ENCODE results near the gene DIRAS1.

DNA sequence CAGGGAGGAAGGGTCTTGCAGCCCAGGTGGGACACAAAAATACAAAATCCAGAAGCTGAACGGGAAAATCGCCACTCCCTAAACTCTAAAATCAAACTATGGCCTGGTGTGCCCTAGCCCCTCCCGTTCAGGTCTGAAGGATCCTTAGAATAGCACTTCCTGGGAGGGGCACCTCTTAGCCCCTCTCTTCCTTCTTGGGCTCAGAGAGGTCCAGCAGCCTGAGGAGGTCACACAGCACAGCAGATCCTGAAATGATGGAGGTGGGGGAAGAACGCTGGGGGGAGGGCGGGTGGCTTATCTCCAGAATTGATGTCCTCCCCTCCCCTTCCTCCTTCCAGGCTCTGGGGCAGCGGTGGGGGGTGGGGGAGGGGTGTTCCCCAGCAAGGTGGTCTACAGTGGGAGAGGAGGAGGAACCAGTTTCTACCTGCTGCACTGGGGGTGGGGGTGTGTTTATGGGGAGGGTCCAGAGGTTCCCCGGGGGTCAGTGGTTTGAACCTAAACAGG, 1.9 kb downstream of the DIRAS1 start:
- TF ChIP-seq POLR2A (IDR thresholded peaks at IDR 0.05; ENCODE audit: low read depth, low read length) (no peak), POLR2AphosphoS5 (IDR thresholded peaks at IDR 0.05; ENCODE audit: insufficient read depth, low read depth, low read length) (no peak), GATA2 (IDR thresholded peaks at IDR 0.05; ENCODE audit: insufficient read depth, insufficient read length, low read depth, low read length) (no peak), EZH2 (IDR thresholded peaks at IDR 0.05; ENCODE audit: borderline replicate concordance, low read depth, low read length, severe bottlenecking) (no peak), MYC (IDR thresholded peaks at IDR 0.05; ENCODE audit: low read depth, low read length) (no peak), MAX (IDR thresholded peaks at IDR 0.05; ENCODE audit: insufficient read depth, insufficient read length) (no peak), JUN (IDR thresholded peaks at IDR 0.05; ENCODE audit: borderline replicate concordance, insufficient read depth, insufficient read length, low read depth) (no peak), FOS (IDR thresholded peaks at IDR 0.05; ENCODE audit: borderline replicate concordance, insufficient read depth, low read length) (no peak)
- TF ChIP-seq, protein P1, sequence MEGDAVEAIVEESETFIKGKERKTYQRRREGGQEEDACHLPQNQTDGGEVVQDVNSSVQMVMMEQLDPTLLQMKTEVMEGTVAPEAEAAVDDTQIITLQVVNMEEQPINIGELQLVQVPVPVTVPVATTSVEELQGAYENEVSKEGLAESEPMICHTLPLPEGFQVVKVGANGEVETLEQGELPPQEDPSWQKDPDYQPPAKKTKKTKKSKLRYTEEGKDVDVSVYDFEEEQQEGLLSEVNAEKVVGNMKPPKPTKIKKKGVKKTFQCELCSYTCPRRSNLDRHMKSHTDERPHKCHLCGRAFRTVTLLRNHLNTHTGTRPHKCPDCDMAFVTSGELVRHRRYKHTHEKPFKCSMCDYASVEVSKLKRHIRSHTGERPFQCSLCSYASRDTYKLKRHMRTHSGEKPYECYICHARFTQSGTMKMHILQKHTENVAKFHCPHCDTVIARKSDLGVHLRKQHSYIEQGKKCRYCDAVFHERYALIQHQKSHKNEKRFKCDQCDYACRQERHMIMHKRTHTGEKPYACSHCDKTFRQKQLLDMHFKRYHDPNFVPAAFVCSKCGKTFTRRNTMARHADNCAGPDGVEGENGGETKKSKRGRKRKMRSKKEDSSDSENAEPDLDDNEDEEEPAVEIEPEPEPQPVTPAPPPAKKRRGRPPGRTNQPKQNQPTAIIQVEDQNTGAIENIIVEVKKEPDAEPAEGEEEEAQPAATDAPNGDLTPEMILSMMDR (IDR thresholded peaks at IDR 0.05; ENCODE audit: extremely low read depth in 1 of 2, insufficient read depth in 1 of 2, low read depth in 1 of 2, low read length in 2 of 2) = no peak
